Smooth muscle cell (in vitro differentiated cells): Measurements from ENCODE around the gene MIA2. TPM values are rescaled to one million over a fixed set of nuclear protein-coding genes. Genes with fewer than 3 reads are reported as not detected.
A peak's percentile ranks its signal among the peaks of the same experiment; 100 is the strongest.

ENCODE experiments used
- DNase-seq: peaks from one replicate; lab custom pipeline; 2025; ENCODE audit not compliant: unreplicated experiment; lab: John Stamatoyannopoulos, UW
- H2AFZ ChIP-seq: fragments of 200-600 bp; sonication (generic); 2 replicates; pipeline ENCODE4 v1.6.0; 2016; ENCODE audit warnings: antibody characterized with exemption, low read depth, mild to moderate bottlenecking
- H3F3A ChIP-seq: fragments of 200-600 bp; sonication (generic); 2 replicates; pipeline ENCODE4 v1.6.0; 2017; ENCODE audit warnings: antibody characterized with exemption, low read depth
- H3K27ac ChIP-seq: fragments of 200-600 bp; sonication (generic); 2 replicates; pipeline ENCODE4 v1.5.1; 2016; ENCODE audit warnings: low read depth, mild to moderate bottlenecking
- H3K27me3 ChIP-seq: fragments of 200-600 bp; sonication (generic); 2 replicates; pipeline ENCODE4 v1.6.1; 2016; ENCODE audit warnings: low read depth, mild to moderate bottlenecking
- H3K36me3 ChIP-seq: fragments of 200-600 bp; sonication (generic); 2 replicates; pipeline ENCODE4 v1.5.1; 2016; ENCODE audit warnings: low read depth
- H3K4me1 ChIP-seq: fragments of 200-600 bp; sonication (generic); 2 replicates; pipeline ENCODE4 v1.5.1; 2016; ENCODE audit warnings: low read depth
- H3K4me2 ChIP-seq: fragments of 200-600 bp; sonication (generic); 2 replicates; pipeline ENCODE4 v1.6.0; 2016; ENCODE audit warnings: mild to moderate bottlenecking
- H3K4me3 ChIP-seq: fragments of 200-600 bp; sonication (generic); 2 replicates; pipeline ENCODE4 v1.5.1; 2016; ENCODE audit warnings: mild to moderate bottlenecking
- H3K79me2 ChIP-seq: fragments of 200-600 bp; sonication (generic); 2 replicates; pipeline ENCODE4 v1.6.0; 2016; ENCODE audit warnings: low read depth, mild to moderate bottlenecking
- H3K9ac ChIP-seq: fragments of 200-600 bp; sonication (generic); 2 replicates; pipeline ENCODE4 v1.6.0; 2016; ENCODE audit warnings: low read depth
- H3K9me3 ChIP-seq: fragments of 200-600 bp; sonication (generic); replicated peaks from 2 replicates; pipeline ENCODE4 v1.5.1; 2016; ENCODE audit warnings: low read depth
- H4K20me1 ChIP-seq: fragments of 200-600 bp; sonication (generic); 2 replicates; pipeline ENCODE4 v1.6.0; 2016; ENCODE audit warnings: low read depth
- WGBS: methylation state at CpG from one replicate; pipeline ENCODE4 v1.1.7; 2016; ENCODE audit warnings: low lambda C conversion rate; 5-methylcytosine and 5-hydroxymethylcytosine counted together
- polyA plus RNA-seq: library from polyadenylated mRNA; unstranded; fragments of >200 nt; fragmentation: Nextera tagmentation; extraction: Ambion mirVana; gene quantifications from 2 replicates; pipeline ENCODE4 v1.2.1, GENCODE V29; 2016
- total RNA-seq: library from RNA; depleted of rRNA; stranded (reverse); fragments of >200 nt; gene quantifications from 2 replicates; pipeline ENCODE4 v1.2.3, GENCODE V29; 2014
- TF ChIP-seq, protein P1 (sequence below): fragments of 200-600 bp; sonication (generic); IDR thresholded peaks from 2 replicates; pipeline ENCODE4 v1.5.1; 2017; ENCODE audit warnings: borderline replicate concordance, mild to moderate bottlenecking, antibody characterized with exemption; ENCODE audit not compliant: insufficient read depth, poor library complexity, severe bottlenecking

Gene MIA2
- total and polyA plus RNA-seq, 2 experiments from 2014 or later, result 14.6 to 18.6 TPM

DNA sequence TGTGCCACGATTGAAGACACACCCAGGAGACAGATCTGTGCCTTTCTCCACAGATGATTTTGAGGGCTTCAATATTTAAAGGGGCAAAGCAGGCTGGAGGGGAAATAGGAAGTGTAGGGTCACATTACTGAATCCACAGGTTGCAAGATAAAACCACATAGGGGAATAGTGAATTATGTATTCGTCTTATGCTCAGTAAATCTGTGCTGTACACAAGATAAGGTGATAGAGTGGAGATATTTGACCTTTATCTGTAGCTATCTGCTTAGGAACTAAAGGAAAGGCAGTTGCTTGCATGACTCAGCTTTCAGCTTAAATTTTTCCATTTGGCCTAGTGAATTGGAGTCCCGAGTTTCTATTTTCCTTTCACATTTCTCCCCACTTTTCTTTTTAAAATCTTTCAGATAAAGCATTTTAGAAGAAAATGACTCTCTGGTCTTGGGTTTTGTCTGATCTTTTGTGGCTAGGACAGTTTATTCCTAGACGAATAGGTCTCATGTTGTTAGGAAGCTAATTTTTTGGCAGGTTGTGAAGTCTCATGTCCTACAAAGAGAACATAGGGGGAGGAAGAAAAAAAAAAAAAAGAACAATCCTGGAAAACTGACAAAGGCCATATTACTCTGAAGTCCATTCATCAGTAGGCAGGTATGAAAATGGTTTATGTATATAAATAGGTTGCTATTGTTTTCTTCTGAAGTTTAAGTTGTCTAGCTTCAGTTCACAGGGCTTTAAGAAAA is 143.1 kb downstream of the MIA2 start:
- DNase-seq, result no peak
- H4K20me1 ChIP-seq, result no peaks in the 10 kb centered on the region
- peaks cover 10% of the 10 kb centered on the region for H3K4me1 ChIP-seq
- 22% methylated on average over 4 of the region's 4 CpGs for WGBS
- no peaks in the 10 kb centered on the region for H3K36me3 ChIP-seq
- H3F3A ChIP-seq, result no peaks in the 10 kb centered on the region
- peak overlapping the region; percentile 25 for H3K4me3 ChIP-seq
- H3K27ac ChIP-seq, result peak overlapping the region; percentile 89
- H3K79me2 ChIP-seq, result no peaks in the 10 kb centered on the region
- peak overlapping the region; percentile 79 for H3K4me2 ChIP-seq
- no peaks in the 10 kb centered on the region for H3K9me3 ChIP-seq
- TF ChIP-seq, protein P1, sequence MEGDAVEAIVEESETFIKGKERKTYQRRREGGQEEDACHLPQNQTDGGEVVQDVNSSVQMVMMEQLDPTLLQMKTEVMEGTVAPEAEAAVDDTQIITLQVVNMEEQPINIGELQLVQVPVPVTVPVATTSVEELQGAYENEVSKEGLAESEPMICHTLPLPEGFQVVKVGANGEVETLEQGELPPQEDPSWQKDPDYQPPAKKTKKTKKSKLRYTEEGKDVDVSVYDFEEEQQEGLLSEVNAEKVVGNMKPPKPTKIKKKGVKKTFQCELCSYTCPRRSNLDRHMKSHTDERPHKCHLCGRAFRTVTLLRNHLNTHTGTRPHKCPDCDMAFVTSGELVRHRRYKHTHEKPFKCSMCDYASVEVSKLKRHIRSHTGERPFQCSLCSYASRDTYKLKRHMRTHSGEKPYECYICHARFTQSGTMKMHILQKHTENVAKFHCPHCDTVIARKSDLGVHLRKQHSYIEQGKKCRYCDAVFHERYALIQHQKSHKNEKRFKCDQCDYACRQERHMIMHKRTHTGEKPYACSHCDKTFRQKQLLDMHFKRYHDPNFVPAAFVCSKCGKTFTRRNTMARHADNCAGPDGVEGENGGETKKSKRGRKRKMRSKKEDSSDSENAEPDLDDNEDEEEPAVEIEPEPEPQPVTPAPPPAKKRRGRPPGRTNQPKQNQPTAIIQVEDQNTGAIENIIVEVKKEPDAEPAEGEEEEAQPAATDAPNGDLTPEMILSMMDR, result no peak
- no peaks in the 10 kb centered on the region for H3K27me3 ChIP-seq
- peak overlapping the region; percentile 66 for H3K9ac ChIP-seq
- H2AFZ ChIP-seq, result peak overlapping the region; percentile 64

DNA sequence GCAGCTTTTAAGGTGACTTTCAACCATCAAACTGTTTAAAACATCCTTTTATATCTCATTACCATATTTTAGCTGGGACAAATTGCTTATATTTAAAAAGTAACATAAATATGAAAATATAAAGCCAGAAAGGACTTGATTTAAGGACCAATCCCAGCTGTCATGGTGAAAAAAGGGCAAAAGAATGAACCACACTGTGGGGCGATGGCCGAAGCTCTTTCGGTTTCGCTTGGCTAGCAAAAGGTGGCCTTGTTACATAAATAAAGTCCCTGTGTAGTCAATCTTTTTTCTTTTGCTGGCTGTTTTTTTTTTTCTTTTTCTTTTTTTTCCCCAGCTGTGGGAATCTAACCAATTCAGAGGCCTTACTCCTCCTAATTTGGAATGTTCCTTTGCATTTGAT is 147.7 kb downstream of the MIA2 start:
- WGBS, result 97% methylated on average over 4 of the region's 4 CpGs
- Histone ChIP-seq H3K9ac (no peak overlapping the region), H4K20me1 (no peaks in the 10 kb centered on the region), H3K27ac (no peak overlapping the region), H3K4me3 (no peak overlapping the region), H3K79me2 (no peaks in the 10 kb centered on the region), H3K27me3 (no peaks in the 10 kb centered on the region), H3K4me2 (no peak overlapping the region), H3F3A (no peaks in the 10 kb centered on the region), H3K4me1 (peaks cover 10% of the 10 kb centered on the region), H3K9me3 (no peaks in the 10 kb centered on the region), H3K36me3 (no peaks in the 10 kb centered on the region), H2AFZ (no peak overlapping the region)
- TF ChIP-seq, protein P1, result no peak
- DNase-seq, result no peak

DNA sequence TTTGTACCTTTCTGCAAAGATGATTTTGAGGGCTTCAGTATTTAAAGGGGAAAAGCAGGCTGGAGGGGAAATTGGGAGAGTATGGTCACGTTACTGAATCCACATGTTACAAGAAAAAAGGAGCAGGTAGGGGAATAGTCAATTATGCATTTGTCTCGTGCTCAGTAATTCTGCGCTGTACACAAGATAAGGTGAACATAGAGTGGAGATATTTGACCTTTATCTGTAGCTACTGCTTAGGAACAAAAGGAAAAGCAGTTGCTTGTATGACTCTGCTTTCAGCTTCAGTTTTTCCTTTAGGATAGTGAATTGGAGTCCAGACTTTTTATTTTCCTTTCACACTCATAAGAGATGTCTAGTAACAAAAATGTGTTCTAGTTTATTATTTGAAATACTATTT is 148.7 kb downstream of the MIA2 start:
- DNase-seq, result no peak

More for the DNA sequence above, 148.7 kb downstream of the MIA2 start:
- Histone ChIP-seq H3K4me1 (no peaks in the 10 kb centered on the region), H3K4me2 (no peak overlapping the region), H3F3A (no peaks in the 10 kb centered on the region), H3K79me2 (no peaks in the 10 kb centered on the region), H3K27ac (no peak overlapping the region), H3K36me3 (no peaks in the 10 kb centered on the region), H3K9me3 (no peaks in the 10 kb centered on the region), H3K9ac (no peak overlapping the region), H3K27me3 (no peaks in the 10 kb centered on the region), H2AFZ (no peak overlapping the region), H3K4me3 (no peak overlapping the region), H4K20me1 (no peaks in the 10 kb centered on the region)
- TF ChIP-seq, protein P1, result no peak
- 97% methylated on average over 3 of the region's 3 CpGs for WGBS
